ENCODE data around the gene BAZ1B. TPM values are rescaled to one million over a fixed set of nuclear protein-coding genes. Genes with fewer than 3 reads are reported as not detected.
"Not testable (repeated sequence)": the region's sequence is repeated elsewhere in the genome, so short reads cannot be mapped to it uniquely, and the experiment has no call there.

BAZ1B gene
- total RNA-seq, 1 donor from 2014 or later: 80.7 TPM

DNA sequence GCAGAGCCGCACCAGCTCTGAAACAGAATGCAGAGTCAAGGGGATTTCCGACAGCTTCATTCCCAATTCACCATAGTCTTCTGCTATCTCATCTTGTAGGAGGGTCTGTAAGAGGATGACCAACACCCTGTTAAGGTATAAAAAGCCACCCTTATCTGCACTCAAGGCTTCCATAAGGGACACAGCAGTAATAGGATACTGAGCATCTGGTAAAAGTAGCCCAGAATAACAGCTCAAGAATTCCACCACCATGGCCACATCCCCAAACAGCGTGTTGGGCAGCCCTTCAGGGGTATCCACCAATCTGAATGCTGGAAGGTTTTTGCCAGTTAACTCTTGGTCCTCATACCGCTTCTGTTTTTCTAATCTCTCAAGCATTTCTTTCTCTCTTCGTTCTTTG is 44.7 kb downstream of the BAZ1B start:
- H3K4me1 Mint-ChIP-seq (ENCODE audit: unreplicated experiment): peaks cover 4% of the 10 kb centered on the region
- H3K4me3 Mint-ChIP-seq (ENCODE audit: unreplicated experiment): no peak overlapping the region
- H3K36me3 Mint-ChIP-seq (ENCODE audit: unreplicated experiment): peaks cover 48% of the 10 kb centered on the region
- TF ChIP-seq CTCF (IDR thresholded peaks at IDR 0.05): no peak
- no peaks in the 10 kb centered on the region for H3K27me3 Mint-ChIP-seq (ENCODE audit: unreplicated experiment)
- no peaks in the 10 kb centered on the region for H3K9me3 Mint-ChIP-seq (ENCODE audit: unreplicated experiment)
- no peak overlapping the region for H3K27ac Mint-ChIP-seq (ENCODE audit: unreplicated experiment)
- DNase-seq (ENCODE audit: extremely low spot score, unreplicated experiment): no peak

DNA sequence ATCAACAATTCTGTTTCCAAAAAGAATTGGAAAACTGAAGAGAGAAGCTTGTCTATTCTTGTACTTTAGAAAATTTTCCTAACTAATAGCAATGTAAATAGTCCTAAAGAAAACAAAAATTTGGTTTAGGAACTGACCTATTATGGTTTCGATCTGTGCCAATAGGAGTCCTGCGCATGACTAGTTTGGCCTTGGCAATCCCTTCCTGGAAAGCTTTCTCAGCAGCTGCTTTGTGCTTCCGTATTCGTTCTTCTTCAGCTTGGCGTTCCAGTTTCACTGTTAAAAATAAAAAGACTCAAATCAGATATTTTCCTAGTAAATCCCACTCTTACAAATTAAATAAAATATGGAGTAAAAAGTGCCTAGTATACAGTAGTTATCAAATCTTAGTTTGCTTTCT is 51.9 kb downstream of the BAZ1B start:
- Mint-ChIP-seq H3K4me3 (ENCODE audit: unreplicated experiment) (no peak overlapping the region), H3K27ac (ENCODE audit: unreplicated experiment) (no peak overlapping the region), H3K9me3 (ENCODE audit: unreplicated experiment) (no peaks in the 10 kb centered on the region), H3K27me3 (ENCODE audit: unreplicated experiment) (no peaks in the 10 kb centered on the region), H3K36me3 (ENCODE audit: unreplicated experiment) (peaks cover 45% of the 10 kb centered on the region), H3K4me1 (ENCODE audit: unreplicated experiment) (no peaks in the 10 kb centered on the region)
- TF ChIP-seq CTCF (IDR thresholded peaks at IDR 0.05): no peak
- DNase-seq (ENCODE audit: extremely low spot score, unreplicated experiment): no peak

DNA sequence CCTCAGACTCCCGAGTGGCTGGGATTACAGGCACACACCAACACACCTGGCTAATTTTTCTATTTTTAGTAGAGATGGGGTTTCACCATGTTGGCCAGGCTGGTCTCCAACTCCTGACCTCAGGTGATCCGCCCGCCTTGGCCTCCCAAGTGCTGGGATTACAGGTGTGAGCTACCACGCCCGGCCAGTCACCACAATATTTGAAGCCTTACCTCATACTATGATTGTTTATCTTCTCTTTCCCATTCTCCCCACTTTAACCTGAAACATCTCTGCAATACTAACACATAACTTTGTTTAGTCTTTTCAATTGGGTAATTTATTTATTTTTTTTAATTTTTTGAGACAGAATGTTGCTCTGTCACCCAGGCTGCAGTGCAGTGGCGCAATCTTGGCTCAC is 55.0 kb downstream of the BAZ1B start:
- H3K4me1 Mint-ChIP-seq (ENCODE audit: unreplicated experiment); H3K4me3 Mint-ChIP-seq (ENCODE audit: unreplicated experiment); H3K9me3 Mint-ChIP-seq (ENCODE audit: unreplicated experiment); H3K27me3 Mint-ChIP-seq (ENCODE audit: unreplicated experiment); DNase-seq (ENCODE audit: extremely low spot score, unreplicated experiment); H3K27ac Mint-ChIP-seq (ENCODE audit: unreplicated experiment): not testable (repeated sequence)
- H3K36me3 Mint-ChIP-seq (ENCODE audit: unreplicated experiment): peaks cover 67% of the 10 kb centered on the region

DNA sequence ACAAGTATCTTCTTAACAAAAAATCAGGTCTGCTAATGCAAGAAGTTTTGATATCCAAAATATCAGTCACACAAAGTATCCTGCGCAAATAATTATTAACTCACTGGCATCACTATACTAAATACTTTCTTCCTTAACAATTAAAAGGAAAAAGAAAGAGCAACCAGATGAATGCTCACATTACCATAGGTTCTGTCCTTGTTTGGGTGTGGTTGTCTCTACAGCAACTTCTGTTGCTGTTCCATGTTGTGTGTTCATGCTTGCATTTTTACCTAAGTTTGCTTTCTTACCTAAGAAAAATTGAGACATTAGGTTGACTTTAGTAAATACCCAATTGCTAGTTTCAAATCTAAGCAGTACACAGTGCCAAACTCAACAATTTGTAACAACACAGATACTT is 56.0 kb downstream of the BAZ1B start:
- Mint-ChIP-seq H3K9me3 (ENCODE audit: unreplicated experiment) (no peaks in the 10 kb centered on the region), H3K27ac (ENCODE audit: unreplicated experiment) (no peak overlapping the region), H3K4me3 (ENCODE audit: unreplicated experiment) (no peak overlapping the region), H3K27me3 (ENCODE audit: unreplicated experiment) (no peaks in the 10 kb centered on the region), H3K36me3 (ENCODE audit: unreplicated experiment) (peaks cover 67% of the 10 kb centered on the region), H3K4me1 (ENCODE audit: unreplicated experiment) (no peaks in the 10 kb centered on the region)
- DNase-seq (ENCODE audit: extremely low spot score, unreplicated experiment): no peak
- no peak for TF ChIP-seq CTCF (IDR thresholded peaks at IDR 0.05)

GRCh38 chr7:73463966-73464365 is 58.1 kb downstream of the BAZ1B start:
- DNase-seq (ENCODE audit: extremely low spot score, unreplicated experiment): no peak
- Mint-ChIP-seq H3K4me3 (ENCODE audit: unreplicated experiment) (no peak overlapping the region), H3K36me3 (ENCODE audit: unreplicated experiment) (peaks cover 62% of the 10 kb centered on the region), H3K9me3 (ENCODE audit: unreplicated experiment) (no peaks in the 10 kb centered on the region), H3K27me3 (ENCODE audit: unreplicated experiment) (no peaks in the 10 kb centered on the region), H3K4me1 (ENCODE audit: unreplicated experiment) (no peaks in the 10 kb centered on the region), H3K27ac (ENCODE audit: unreplicated experiment) (no peak overlapping the region)
- TF ChIP-seq CTCF (IDR thresholded peaks at IDR 0.05): no peak

GRCh38 chr7:73463260-73463659 is 58.8 kb downstream of the BAZ1B start:
- no peak overlapping the region for H3K4me3 Mint-ChIP-seq (ENCODE audit: unreplicated experiment)
- no peak for DNase-seq (ENCODE audit: extremely low spot score, unreplicated experiment)
- TF ChIP-seq CTCF (IDR thresholded peaks at IDR 0.05): no peak
- H3K4me1 Mint-ChIP-seq (ENCODE audit: unreplicated experiment): no peaks in the 10 kb centered on the region
- H3K36me3 Mint-ChIP-seq (ENCODE audit: unreplicated experiment): peaks cover 62% of the 10 kb centered on the region
- H3K27me3 Mint-ChIP-seq (ENCODE audit: unreplicated experiment): no peaks in the 10 kb centered on the region
- H3K27ac Mint-ChIP-seq (ENCODE audit: unreplicated experiment): no peak overlapping the region
- no peaks in the 10 kb centered on the region for H3K9me3 Mint-ChIP-seq (ENCODE audit: unreplicated experiment)

All from osteocyte (in vitro differentiated cells).